HEK293 (cell line): ENCODE data around the gene HOXB1.

ENCODE experiments used
- FEZF1 ChIP-seq: fragments of 450-650 bp; formaldehyde crosslinking; IDR thresholded peaks from 2 replicates; pipeline ENCODE4 v1.5.1; 2016; ENCODE audit warnings: missing biosample characterization, missing genetic modification characterization
- GFI1B ChIP-seq: fragments of 450-650 bp; formaldehyde crosslinking; IDR thresholded peaks from 2 replicates; pipeline ENCODE4 v1.5.1; 2016; ENCODE audit warnings: missing biosample characterization, missing genetic modification characterization
- KLF16 ChIP-seq: fragments of 450-650 bp; formaldehyde crosslinking; IDR thresholded peaks from 2 replicates; pipeline ENCODE4 v1.5.1; 2017; ENCODE audit warnings: missing biosample characterization, missing genetic modification characterization
- PRDM1 ChIP-seq: fragments of 450-650 bp; formaldehyde crosslinking; IDR thresholded peaks from 2 replicates; pipeline ENCODE4; 2016; ENCODE audit warnings: missing biosample characterization, missing genetic modification characterization
- RBAK ChIP-seq: fragments of 450-650 bp; formaldehyde crosslinking; IDR thresholded peaks from 2 replicates; pipeline ENCODE4 v1.5.1; 2016; ENCODE audit warnings: missing biosample characterization, missing genetic modification characterization
- ZBTB7A ChIP-seq: fragments of 450-650 bp; formaldehyde crosslinking; IDR thresholded peaks from 2 replicates; pipeline ENCODE4 v1.5.1; 2016; ENCODE audit warnings: low read depth, missing biosample characterization, missing genetic modification characterization
- ZNF121 ChIP-seq: fragments of 450-650 bp; formaldehyde crosslinking; IDR thresholded peaks from 2 replicates; pipeline ENCODE4 v1.5.1; 2016; ENCODE audit warnings: missing biosample characterization, missing genetic modification characterization
- ZNF146 ChIP-seq: fragments of 450-650 bp; formaldehyde crosslinking; IDR thresholded peaks from 2 replicates; pipeline ENCODE4 v1.5.1; 2016; ENCODE audit warnings: missing biosample characterization, missing genetic modification characterization
- ZNF2 ChIP-seq: fragments of 450-650 bp; formaldehyde crosslinking; IDR thresholded peaks from 2 replicates; pipeline ENCODE4 v1.5.1; 2016; ENCODE audit warnings: missing biosample characterization, missing genetic modification characterization
- ZNF501 ChIP-seq: fragments of 450-650 bp; formaldehyde crosslinking; IDR thresholded peaks from 2 replicates; pipeline ENCODE4 v1.5.1; 2016; ENCODE audit warnings: missing biosample characterization, missing genetic modification characterization
- ZNF561 ChIP-seq: fragments of 450-650 bp; IDR thresholded peaks from 2 replicates; pipeline ENCODE4 v1.5.1; 2018; ENCODE audit warnings: missing biosample characterization, missing genetic modification characterization, borderline replicate concordance
- ZNF596 ChIP-seq: fragments of 450-650 bp; IDR thresholded peaks from 2 replicates; pipeline ENCODE4 v1.5.0; 2018; ENCODE audit warnings: missing biosample characterization, mild to moderate bottlenecking, missing genetic modification characterization, moderate library complexity
- ZNF610 ChIP-seq: fragments of 450-650 bp; formaldehyde crosslinking; IDR thresholded peaks from 2 replicates; pipeline ENCODE4 v1.5.1; 2016; ENCODE audit warnings: missing biosample characterization, missing genetic modification characterization, borderline replicate concordance
- ZNF747 ChIP-seq: fragments of 450-650 bp; formaldehyde crosslinking; IDR thresholded peaks from 2 replicates; pipeline ENCODE4 v1.5.1; 2016; ENCODE audit warnings: missing biosample characterization, missing genetic modification characterization
- TF ChIP-seq, protein P1 (sequence below): IDR thresholded peaks from 2 replicates; pipeline ENCODE4 v1.6.1; 2011; ENCODE audit warnings: mild to moderate bottlenecking, low read depth, low read length, borderline replicate concordance
- TF ChIP-seq, protein P2 (sequence below): fragments of 450-650 bp; formaldehyde crosslinking; IDR thresholded peaks from 2 replicates; pipeline ENCODE4 v1.5.1; 2016; ENCODE audit warnings: missing biosample characterization, missing genetic modification characterization, borderline replicate concordance
- TF ChIP-seq, protein P3 (sequence below): fragments of 450-650 bp; formaldehyde crosslinking; IDR thresholded peaks from 2 replicates; pipeline ENCODE4; 2016; ENCODE audit warnings: missing biosample characterization, missing genetic modification characterization
- TF ChIP-seq, protein P4 (sequence below): fragments of 450-650 bp; formaldehyde crosslinking; IDR thresholded peaks from 2 replicates; pipeline ENCODE4 v1.5.1; 2016; ENCODE audit warnings: missing biosample characterization, missing genetic modification characterization
- TF ChIP-seq, protein P5 (sequence below): fragments of 450-650 bp; formaldehyde crosslinking; IDR thresholded peaks from 2 replicates; pipeline ENCODE4 v1.5.1; 2017; ENCODE audit warnings: missing biosample characterization, mild to moderate bottlenecking, missing genetic modification characterization, moderate library complexity
- TF ChIP-seq, protein P6 (sequence below): fragments of 450-650 bp; formaldehyde crosslinking; conservative IDR thresholded peaks from 2 replicates; pipeline ENCODE4 v1.5.1; 2016; ENCODE audit warnings: low read depth, missing biosample characterization, missing genetic modification characterization
- TF ChIP-seq, protein P7 (sequence below): fragments of 450-650 bp; formaldehyde crosslinking; IDR thresholded peaks from 2 replicates; pipeline ENCODE4 v1.5.1; 2017; ENCODE audit warnings: missing biosample characterization, missing genetic modification characterization
- TF ChIP-seq, protein P8 (sequence below): fragments of 450-650 bp; formaldehyde crosslinking; IDR thresholded peaks from 2 replicates; pipeline ENCODE4 v1.5.1; 2016; ENCODE audit warnings: missing biosample characterization, missing genetic modification characterization

HOXB1 gene

DNA sequence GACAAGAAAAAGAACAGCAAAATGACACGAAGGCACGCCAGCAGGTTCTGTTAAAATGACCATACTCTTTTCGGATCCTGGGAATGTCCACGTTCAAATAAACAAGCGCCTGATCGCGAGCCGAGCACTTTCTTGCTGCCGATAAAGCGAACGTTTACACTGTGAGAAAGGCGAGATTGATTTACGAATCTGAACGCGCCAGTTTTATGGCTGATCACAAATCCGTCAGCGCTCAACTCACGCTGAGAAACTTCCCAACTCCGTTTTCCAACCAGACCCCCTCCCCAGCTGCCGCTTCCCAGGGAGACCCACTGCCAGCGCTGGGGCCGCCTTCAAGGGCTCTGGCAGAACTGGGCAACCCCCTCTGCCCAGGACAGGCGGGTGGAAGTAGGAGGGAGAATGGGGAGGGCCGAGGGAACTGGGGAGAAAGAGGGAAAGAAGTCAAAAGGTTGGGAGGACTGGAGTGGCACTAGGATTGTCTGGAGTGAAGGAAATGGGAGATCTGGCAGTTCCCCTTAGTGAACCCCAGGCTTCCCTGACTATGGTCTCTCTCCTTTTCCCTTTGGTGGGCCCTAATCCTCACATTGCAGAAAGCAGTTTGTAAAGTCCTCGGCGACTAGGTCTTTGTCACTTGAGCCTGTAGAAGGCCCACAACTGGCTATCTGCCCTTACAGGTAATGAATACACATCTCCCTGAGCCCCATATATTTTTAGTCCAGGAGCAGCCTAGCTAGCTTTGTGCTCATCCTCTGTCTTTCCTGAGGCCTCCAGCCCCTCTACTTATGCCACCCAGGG, 40.4 kb upstream of the HOXB1 start (continued):
- TF ChIP-seq, protein P1, sequence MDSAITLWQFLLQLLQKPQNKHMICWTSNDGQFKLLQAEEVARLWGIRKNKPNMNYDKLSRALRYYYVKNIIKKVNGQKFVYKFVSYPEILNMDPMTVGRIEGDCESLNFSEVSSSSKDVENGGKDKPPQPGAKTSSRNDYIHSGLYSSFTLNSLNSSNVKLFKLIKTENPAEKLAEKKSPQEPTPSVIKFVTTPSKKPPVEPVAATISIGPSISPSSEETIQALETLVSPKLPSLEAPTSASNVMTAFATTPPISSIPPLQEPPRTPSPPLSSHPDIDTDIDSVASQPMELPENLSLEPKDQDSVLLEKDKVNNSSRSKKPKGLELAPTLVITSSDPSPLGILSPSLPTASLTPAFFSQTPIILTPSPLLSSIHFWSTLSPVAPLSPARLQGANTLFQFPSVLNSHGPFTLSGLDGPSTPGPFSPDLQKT, result no peak
- TF ChIP-seq GFI1B (peak; percentile 95), ZNF146 (tag by site-specific recombination) (peak; percentile 13), ZNF596 (tag by site-specific recombination) (peak; percentile 82), ZNF501 (0 out of 2 replicates have a peak, but pooled peaks have one; percentile 55), ZNF561 (tag by site-specific recombination) (peak; percentile 51; the same call in 1 of the 2 replicates), ZNF121 (tag by site-specific recombination) (peak; percentile 34; the same call in 1 of the 2 replicates), RBAK (tag by site-specific recombination) (no peak), ZNF2 (tag by site-specific recombination) (peak; percentile 45; the same call in 1 of the 2 replicates), ZNF747 (tag by site-specific recombination) (no peak), KLF16 (tag by site-specific recombination) (no peak), ZBTB7A (no peak), PRDM1 (tag by site-specific recombination) (peak; percentile 97), FEZF1 (tag by site-specific recombination) (peak; percentile 99), ZNF610 (tag by site-specific recombination) (no peak)
- TF ChIP-seq, protein P2, sequence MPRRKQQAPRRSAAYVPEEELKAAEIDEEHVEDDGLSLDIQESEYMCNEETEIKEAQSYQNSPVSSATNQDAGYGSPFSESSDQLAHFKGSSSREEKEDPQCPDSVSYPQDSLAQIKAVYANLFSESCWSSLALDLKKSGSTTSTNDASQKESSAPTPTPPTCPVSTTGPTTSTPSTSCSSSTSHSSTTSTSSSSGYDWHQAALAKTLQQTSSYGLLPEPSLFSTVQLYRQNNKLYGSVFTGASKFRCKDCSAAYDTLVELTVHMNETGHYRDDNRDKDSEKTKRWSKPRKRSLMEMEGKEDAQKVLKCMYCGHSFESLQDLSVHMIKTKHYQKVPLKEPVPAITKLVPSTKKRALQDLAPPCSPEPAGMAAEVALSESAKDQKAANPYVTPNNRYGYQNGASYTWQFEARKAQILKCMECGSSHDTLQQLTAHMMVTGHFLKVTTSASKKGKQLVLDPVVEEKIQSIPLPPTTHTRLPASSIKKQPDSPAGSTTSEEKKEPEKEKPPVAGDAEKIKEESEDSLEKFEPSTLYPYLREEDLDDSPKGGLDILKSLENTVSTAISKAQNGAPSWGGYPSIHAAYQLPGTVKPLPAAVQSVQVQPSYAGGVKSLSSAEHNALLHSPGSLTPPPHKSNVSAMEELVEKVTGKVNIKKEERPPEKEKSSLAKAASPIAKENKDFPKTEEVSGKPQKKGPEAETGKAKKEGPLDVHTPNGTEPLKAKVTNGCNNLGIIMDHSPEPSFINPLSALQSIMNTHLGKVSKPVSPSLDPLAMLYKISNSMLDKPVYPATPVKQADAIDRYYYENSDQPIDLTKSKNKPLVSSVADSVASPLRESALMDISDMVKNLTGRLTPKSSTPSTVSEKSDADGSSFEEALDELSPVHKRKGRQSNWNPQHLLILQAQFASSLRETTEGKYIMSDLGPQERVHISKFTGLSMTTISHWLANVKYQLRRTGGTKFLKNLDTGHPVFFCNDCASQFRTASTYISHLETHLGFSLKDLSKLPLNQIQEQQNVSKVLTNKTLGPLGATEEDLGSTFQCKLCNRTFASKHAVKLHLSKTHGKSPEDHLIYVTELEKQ (tag by site-specific recombination), result peak; percentile 94
- TF ChIP-seq, protein P3, sequence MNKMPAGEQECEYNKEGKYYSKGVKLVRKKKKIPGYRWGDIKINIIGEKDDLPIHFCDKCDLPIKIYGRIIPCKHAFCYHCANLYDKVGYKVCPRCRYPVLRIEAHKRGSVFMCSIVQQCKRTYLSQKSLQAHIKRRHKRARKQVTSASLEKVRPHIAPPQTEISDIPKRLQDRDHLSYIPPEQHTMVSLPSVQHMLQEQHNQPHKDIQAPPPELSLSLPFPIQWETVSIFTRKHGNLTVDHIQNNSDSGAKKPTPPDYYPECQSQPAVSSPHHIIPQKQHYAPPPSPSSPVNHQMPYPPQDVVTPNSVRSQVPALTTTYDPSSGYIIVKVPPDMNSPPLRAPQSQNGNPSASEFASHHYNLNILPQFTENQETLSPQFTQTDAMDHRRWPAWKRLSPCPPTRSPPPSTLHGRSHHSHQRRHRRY (tag by site-specific recombination), result 0 out of 2 replicates have a peak, but pooled peaks have one; percentile 73
- TF ChIP-seq, protein P4, sequence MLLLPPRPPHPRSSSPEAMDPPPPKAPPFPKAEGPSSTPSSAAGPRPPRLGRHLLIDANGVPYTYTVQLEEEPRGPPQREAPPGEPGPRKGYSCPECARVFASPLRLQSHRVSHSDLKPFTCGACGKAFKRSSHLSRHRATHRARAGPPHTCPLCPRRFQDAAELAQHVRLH (tag by site-specific recombination), result peak; percentile 79
- TF ChIP-seq, protein P5, sequence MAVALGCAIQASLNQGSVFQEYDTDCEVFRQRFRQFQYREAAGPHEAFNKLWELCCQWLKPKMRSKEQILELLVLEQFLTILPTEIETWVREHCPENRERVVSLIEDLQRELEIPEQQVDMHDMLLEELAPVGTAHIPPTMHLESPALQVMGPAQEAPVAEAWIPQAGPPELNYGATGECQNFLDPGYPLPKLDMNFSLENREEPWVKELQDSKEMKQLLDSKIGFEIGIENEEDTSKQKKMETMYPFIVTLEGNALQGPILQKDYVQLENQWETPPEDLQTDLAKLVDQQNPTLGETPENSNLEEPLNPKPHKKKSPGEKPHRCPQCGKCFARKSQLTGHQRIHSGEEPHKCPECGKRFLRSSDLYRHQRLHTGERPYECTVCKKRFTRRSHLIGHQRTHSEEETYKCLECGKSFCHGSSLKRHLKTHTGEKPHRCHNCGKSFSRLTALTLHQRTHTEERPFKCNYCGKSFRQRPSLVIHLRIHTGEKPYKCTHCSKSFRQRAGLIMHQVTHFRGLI (tag by site-specific recombination), result no peak
- TF ChIP-seq, protein P6, sequence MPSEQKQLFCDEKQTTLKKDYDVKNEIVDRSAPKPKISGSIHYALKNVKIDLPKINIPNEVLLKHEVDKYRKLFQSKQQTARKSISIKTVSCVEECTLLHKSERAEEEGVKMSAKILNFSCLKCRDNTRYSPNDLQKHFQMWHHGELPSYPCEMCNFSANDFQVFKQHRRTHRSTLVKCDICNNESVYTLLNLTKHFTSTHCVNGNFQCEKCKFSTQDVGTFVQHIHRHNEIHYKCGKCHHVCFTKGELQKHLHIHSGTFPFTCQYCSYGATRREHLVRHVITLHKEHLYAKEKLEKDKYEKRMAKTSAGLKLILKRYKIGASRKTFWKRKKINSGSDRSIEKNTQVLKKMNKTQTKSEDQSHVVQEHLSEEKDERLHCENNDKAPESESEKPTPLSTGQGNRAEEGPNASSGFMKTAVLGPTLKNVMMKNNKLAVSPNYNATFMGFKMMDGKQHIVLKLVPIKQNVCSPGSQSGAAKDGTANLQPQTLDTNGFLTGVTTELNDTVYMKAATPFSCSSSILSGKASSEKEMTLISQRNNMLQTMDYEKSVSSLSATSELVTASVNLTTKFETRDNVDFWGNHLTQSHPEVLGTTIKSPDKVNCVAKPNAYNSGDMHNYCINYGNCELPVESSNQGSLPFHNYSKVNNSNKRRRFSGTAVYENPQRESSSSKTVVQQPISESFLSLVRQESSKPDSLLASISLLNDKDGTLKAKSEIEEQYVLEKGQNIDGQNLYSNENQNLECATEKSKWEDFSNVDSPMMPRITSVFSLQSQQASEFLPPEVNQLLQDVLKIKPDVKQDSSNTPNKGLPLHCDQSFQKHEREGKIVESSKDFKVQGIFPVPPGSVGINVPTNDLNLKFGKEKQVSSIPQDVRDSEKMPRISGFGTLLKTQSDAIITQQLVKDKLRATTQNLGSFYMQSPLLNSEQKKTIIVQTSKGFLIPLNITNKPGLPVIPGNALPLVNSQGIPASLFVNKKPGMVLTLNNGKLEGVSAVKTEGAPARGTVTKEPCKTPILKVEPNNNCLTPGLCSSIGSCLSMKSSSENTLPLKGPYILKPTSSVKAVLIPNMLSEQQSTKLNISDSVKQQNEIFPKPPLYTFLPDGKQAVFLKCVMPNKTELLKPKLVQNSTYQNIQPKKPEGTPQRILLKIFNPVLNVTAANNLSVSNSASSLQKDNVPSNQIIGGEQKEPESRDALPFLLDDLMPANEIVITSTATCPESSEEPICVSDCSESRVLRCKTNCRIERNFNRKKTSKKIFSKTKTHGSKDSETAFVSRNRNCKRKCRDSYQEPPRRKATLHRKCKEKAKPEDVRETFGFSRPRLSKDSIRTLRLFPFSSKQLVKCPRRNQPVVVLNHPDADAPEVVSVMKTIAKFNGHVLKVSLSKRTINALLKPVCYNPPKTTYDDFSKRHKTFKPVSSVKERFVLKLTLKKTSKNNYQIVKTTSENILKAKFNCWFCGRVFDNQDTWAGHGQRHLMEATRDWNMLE, result no peak
- TF ChIP-seq, protein P7, sequence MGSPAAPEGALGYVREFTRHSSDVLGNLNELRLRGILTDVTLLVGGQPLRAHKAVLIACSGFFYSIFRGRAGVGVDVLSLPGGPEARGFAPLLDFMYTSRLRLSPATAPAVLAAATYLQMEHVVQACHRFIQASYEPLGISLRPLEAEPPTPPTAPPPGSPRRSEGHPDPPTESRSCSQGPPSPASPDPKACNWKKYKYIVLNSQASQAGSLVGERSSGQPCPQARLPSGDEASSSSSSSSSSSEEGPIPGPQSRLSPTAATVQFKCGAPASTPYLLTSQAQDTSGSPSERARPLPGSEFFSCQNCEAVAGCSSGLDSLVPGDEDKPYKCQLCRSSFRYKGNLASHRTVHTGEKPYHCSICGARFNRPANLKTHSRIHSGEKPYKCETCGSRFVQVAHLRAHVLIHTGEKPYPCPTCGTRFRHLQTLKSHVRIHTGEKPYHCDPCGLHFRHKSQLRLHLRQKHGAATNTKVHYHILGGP (tag by site-specific recombination), result no peak
- TF ChIP-seq, protein P8, sequence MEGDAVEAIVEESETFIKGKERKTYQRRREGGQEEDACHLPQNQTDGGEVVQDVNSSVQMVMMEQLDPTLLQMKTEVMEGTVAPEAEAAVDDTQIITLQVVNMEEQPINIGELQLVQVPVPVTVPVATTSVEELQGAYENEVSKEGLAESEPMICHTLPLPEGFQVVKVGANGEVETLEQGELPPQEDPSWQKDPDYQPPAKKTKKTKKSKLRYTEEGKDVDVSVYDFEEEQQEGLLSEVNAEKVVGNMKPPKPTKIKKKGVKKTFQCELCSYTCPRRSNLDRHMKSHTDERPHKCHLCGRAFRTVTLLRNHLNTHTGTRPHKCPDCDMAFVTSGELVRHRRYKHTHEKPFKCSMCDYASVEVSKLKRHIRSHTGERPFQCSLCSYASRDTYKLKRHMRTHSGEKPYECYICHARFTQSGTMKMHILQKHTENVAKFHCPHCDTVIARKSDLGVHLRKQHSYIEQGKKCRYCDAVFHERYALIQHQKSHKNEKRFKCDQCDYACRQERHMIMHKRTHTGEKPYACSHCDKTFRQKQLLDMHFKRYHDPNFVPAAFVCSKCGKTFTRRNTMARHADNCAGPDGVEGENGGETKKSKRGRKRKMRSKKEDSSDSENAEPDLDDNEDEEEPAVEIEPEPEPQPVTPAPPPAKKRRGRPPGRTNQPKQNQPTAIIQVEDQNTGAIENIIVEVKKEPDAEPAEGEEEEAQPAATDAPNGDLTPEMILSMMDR (tag by site-specific recombination), result no peak
